Natural killer cell (primary cell): Measurements from ENCODE around the gene PRRG3. TPM values are rescaled to one million over a fixed set of nuclear protein-coding genes. Genes with fewer than 3 reads are reported as not detected.

Experiments used
- ATAC-seq, 3 donors: fragments of 150-1000 bp in 2 of 3; fragments of 200-7000 bp in 1 of 3; cut with Tn5 transposase; 1 replicate in 1 of 3; 2 replicates in 2 of 3; pipeline ENCODE4 v1.10.0; 2021; ENCODE audit warnings: mild to moderate bottlenecking in 2 of 3, moderate library complexity in 2 of 3
- DNase-seq, 2 donors: peaks; one replicate each; pipeline versions ENCODE4 v3.0.0 to v3.0.0-alpha.2; 2013 to 2021; ENCODE audit warnings: mixed read lengths in 1 of 2
- H3K27ac ChIP-seq: one replicate; pipeline ENCODE4 v1.5.1; 2013; ENCODE audit warnings: mild to moderate bottlenecking, low read length
- H3K27me3 ChIP-seq: one replicate; pipeline ENCODE4 v1.6.1; 2013; ENCODE audit warnings: low read length; ENCODE audit not compliant: control insufficient read depth, insufficient read depth
- H3K36me3 ChIP-seq: one replicate; pipeline ENCODE4 v1.6.1; 2013; ENCODE audit warnings: low read length; ENCODE audit not compliant: control insufficient read depth, insufficient read depth
- H3K4me1 ChIP-seq: one replicate; pipeline ENCODE4 v1.6.1; 2013; ENCODE audit warnings: low read length; ENCODE audit not compliant: control insufficient read depth, insufficient read depth
- H3K4me3 ChIP-seq: one replicate; pipeline ENCODE4 v1.5.1; 2013; ENCODE audit warnings: low read length
- H3K9me3 ChIP-seq: one replicate; pipeline ENCODE4 v1.6.1; 2013; ENCODE audit warnings: low read length; ENCODE audit not compliant: control insufficient read depth, insufficient read depth
- H3K27ac Mint-ChIP-seq, 2 donors: one replicate each; pipeline ENCODE4 v1.8.0; 2022; ENCODE audit warnings: mild to moderate bottlenecking in 2 of 2, mixed read lengths in 2 of 2, moderate library complexity in 1 of 2
- H3K27me3 Mint-ChIP-seq, 2 donors: one replicate each; pipeline ENCODE4 v1.8.0; 2022; ENCODE audit warnings: low read depth in 2 of 2, mixed read lengths in 2 of 2
- H3K36me3 Mint-ChIP-seq: one replicate; pipeline ENCODE4 v1.8.0; 2022; ENCODE audit warnings: mixed read lengths
- H3K4me1 Mint-ChIP-seq, 2 donors: one replicate each; pipeline ENCODE4 v1.8.0; 2022; ENCODE audit warnings: mixed read lengths in 2 of 2
- H3K4me3 Mint-ChIP-seq: one replicate; pipeline ENCODE4 v1.8.0; 2022; ENCODE audit warnings: mild to moderate bottlenecking, moderate library complexity, mixed read lengths
- H3K9me3 Mint-ChIP-seq, 2 donors: one replicate each; pipeline ENCODE4 v1.8.0; 2022; ENCODE audit warnings: mixed read lengths in 2 of 2
- WGBS: methylation state at CpG from one replicate; pipeline ENCODE4 v1.1.7; 2013; ENCODE audit warnings: missing lambda C conversion rate; ENCODE audit not compliant: insufficient coverage; 5-methylcytosine and 5-hydroxymethylcytosine counted together
- intact Hi-C: fragments of 100-400 bp; cut with micrococcal nuclease; formaldehyde crosslinking; loops from one replicate; pipeline ENCODE4 v1.14.2; 2022
- total RNA-seq, 4 donors: library from RNA; stranded (reverse); fragments of 120-200 nt in 1 of 4; gene quantifications; one replicate each; pipeline versions ENCODE4 v1.2.3 to v1.2.4, GENCODE V29; 2013 to 2022
- TF ChIP-seq, protein P1 (sequence below): fragments of 200-600 bp; IDR thresholded peaks from one replicate; pipeline ENCODE4 v1.8.0; 2022; ENCODE audit warnings: antibody characterized with exemption

PRRG3 gene
- total RNA-seq, 3 donors from 2014 or later (not counting 1 experiment from before 2014, with no cell fraction given), result not detected

DNA sequence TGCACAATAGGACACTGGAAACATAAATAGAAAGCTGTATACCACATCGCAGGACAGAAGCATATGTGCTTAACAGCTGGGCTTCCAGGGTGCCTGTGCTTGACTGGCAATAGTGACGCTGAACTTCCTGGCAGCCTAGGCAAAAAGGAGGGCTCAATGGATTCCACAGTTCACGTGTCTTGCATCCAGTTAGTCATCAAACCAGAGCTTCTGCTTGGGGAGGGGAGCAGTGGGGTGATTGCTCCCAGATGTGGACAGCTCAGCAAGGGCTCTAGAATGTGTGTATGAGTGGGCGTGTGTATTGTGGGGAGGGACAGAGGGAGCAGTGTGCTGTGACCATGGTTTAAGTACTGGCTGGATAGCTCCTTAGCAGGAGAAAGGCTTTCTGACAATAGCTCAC, 2.3 kb downstream of the PRRG3 start:
- Mint-ChIP-seq H3K4me1 (no peaks in the 10 kb centered on the region), H3K4me3 (no peak overlapping the region), H3K9me3 (no peaks in the 10 kb centered on the region), H3K27ac (no peak overlapping the region), H3K27me3 (peaks cover 7 to 16% of the 10 kb centered on the region in 2 donors), H3K36me3 (no peaks in the 10 kb centered on the region)
- Histone ChIP-seq H3K4me1 (no peaks in the 10 kb centered on the region), H3K9me3 (no peaks in the 10 kb centered on the region), H3K4me3 (no peak overlapping the region), H3K36me3 (no peaks in the 10 kb centered on the region), H3K27me3 (no peaks in the 10 kb centered on the region), H3K27ac (no peak overlapping the region)
- ATAC-seq (no peak), DNase-seq (no peak)
- intact Hi-C loops, result no loop called here
- 84% methylated on average over 4 of the region's 4 CpGs for WGBS
- TF ChIP-seq, protein P1, sequence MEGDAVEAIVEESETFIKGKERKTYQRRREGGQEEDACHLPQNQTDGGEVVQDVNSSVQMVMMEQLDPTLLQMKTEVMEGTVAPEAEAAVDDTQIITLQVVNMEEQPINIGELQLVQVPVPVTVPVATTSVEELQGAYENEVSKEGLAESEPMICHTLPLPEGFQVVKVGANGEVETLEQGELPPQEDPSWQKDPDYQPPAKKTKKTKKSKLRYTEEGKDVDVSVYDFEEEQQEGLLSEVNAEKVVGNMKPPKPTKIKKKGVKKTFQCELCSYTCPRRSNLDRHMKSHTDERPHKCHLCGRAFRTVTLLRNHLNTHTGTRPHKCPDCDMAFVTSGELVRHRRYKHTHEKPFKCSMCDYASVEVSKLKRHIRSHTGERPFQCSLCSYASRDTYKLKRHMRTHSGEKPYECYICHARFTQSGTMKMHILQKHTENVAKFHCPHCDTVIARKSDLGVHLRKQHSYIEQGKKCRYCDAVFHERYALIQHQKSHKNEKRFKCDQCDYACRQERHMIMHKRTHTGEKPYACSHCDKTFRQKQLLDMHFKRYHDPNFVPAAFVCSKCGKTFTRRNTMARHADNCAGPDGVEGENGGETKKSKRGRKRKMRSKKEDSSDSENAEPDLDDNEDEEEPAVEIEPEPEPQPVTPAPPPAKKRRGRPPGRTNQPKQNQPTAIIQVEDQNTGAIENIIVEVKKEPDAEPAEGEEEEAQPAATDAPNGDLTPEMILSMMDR, result no peak

DNA sequence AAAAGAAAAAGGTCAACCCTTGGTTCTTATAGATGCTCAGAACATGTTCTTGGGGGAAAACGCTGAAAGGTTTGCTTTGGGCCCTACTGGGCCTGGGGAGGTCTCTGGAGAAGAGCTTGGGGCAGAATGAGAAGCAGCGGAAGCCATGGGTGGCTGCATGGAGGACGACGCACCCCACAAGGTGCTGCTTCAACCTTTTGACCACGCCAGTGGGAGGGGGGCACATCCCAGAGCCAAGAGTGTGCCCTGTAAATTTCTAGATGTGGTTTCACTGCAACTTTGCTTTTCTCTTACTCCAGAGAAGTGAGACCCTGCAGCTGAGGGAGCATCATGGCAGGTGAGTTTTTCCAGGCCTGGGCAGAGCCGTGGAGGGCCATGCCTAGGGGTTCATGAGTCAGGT, 3.2 kb downstream of the PRRG3 start:
- Mint-ChIP-seq H3K36me3 (no peaks in the 10 kb centered on the region), H3K27ac (no peak overlapping the region), H3K9me3 (no peaks in the 10 kb centered on the region), H3K27me3 (peaks cover 2 to 13% of the 10 kb centered on the region in 2 donors), H3K4me1 (no peaks in the 10 kb centered on the region), H3K4me3 (no peak overlapping the region)
- no peak overlapping the region for H3K27ac ChIP-seq
- TF ChIP-seq, protein P1, result no peak
- ATAC-seq (no peak), DNase-seq (no peak)
- intact Hi-C loops, result no loop called here
- H3K4me3 ChIP-seq, result no peak overlapping the region
- no peaks in the 10 kb centered on the region for H3K36me3 ChIP-seq
- WGBS, result 66% methylated on average over 5 of the region's 6 CpGs
- H3K27me3 ChIP-seq, result no peaks in the 10 kb centered on the region
- no peaks in the 10 kb centered on the region for H3K4me1 ChIP-seq
- no peaks in the 10 kb centered on the region for H3K9me3 ChIP-seq

DNA sequence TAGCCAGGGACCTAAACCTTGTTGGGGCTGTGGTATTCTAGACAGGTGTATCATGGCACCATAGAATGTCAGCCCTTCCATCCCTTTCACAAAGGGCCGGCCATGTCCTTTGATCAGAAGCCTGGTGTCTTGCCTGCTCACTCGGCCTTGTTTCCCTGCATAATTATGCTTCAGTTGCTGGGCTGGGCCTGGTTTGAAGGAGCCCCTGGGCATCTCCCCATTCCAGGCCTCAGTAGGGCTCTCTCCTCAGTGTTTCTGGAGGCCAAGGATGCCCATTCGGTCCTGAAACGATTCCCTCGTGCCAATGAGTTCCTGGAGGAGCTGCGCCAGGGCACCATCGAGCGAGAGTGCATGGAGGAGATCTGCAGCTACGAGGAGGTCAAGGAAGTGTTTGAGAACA, 4.5 kb downstream of the PRRG3 start:
- Mint-ChIP-seq H3K4me1 (no peaks in the 10 kb centered on the region), H3K27ac (no peak overlapping the region), H3K27me3 (peaks cover 0 to 10% of the 10 kb centered on the region in 2 donors), H3K4me3 (no peak overlapping the region), H3K9me3 (no peaks in the 10 kb centered on the region), H3K36me3 (no peaks in the 10 kb centered on the region)
- Histone ChIP-seq H3K27me3 (no peaks in the 10 kb centered on the region), H3K27ac (no peak overlapping the region), H3K36me3 (no peaks in the 10 kb centered on the region), H3K4me1 (no peaks in the 10 kb centered on the region), H3K9me3 (no peaks in the 10 kb centered on the region), H3K4me3 (no peak overlapping the region)
- TF ChIP-seq, protein P1, result no peak
- intact Hi-C loops, result no loop called here
- no peak for DNase-seq
- ATAC-seq, result no peak
- 91% methylated on average over 9 of the region's 9 CpGs for WGBS

DNA sequence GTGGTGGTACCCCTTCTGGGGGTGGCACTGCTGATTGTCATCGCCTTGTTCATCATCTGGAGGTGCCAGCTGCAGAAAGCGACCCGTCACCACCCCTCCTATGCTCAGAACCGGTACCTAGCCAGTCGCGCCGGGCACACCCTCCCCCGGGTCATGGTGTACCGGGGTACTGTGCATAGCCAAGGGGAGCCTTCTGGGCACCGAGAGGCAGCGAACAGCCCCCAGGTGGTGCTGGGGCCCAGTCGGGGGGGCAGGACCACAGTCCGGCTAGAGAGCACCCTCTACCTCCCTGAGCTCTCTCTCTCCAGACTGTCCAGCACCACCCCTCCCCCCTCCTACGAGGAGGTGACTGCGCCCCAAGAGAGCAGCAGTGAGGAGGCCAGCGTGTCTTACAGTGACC, 5.3 kb downstream of the PRRG3 start:
- DNase-seq (no peak), ATAC-seq (no peak)
- Mint-ChIP-seq H3K36me3 (no peaks in the 10 kb centered on the region), H3K27ac (no peak overlapping the region), H3K9me3 (no peaks in the 10 kb centered on the region), H3K4me3 (no peak overlapping the region), H3K4me1 (no peaks in the 10 kb centered on the region), H3K27me3 (peaks cover 0 to 8% of the 10 kb centered on the region in 2 donors)
- intact Hi-C loops, result no loop called here
- no peaks in the 10 kb centered on the region for H3K9me3 ChIP-seq
- H3K4me1 ChIP-seq, result no peaks in the 10 kb centered on the region
- WGBS, result 82% methylated on average over 9 of the region's 16 CpGs
- no peaks in the 10 kb centered on the region for H3K36me3 ChIP-seq
- TF ChIP-seq, protein P1, result no peak
- H3K4me3 ChIP-seq, result no peak overlapping the region
- no peaks in the 10 kb centered on the region for H3K27me3 ChIP-seq
- H3K27ac ChIP-seq, result no peak overlapping the region
